ENCODE data around the gene SCD. TPM values are rescaled to one million over a fixed set of nuclear protein-coding genes. Genes with fewer than 3 reads are reported as not detected.

The SCD gene
- total RNA-seq, 2 experiments from 2014 or later, result 271 TPM

DNA sequence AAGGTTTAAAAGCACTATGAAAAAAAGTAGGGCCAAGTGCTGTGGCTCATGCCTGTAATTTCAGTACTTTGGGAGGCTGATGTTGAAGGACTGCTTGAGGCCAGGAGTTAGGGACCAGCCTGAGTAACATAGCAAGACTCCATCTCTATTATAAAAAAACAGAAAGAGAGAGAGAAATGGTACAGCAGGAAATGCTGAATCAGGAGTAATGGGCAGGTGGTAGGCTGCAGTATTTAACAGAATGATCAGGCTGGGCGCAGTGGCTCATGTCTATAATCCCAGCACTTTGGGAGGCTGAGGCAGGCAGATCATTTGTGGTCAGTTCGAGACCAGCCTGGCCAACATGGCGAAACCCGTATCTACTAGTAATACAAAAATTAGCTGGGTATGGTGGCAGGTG, 49.6 kb downstream of the SCD start:
- ATAC-seq (no peak), DNase-seq (no peak)
- Mint-ChIP-seq H3K36me3 (ENCODE audit: low read depth) (no peaks in the 10 kb centered on the region), H3K27me3 (no peaks in the 10 kb centered on the region), H3K4me1 (ENCODE audit: low read depth) (peaks cover 4% of the 10 kb centered on the region), H3K9me3 (no peaks in the 10 kb centered on the region), H3K4me3 (no peak overlapping the region), H3K27ac (no peak overlapping the region)
- TF ChIP-seq, protein P1, sequence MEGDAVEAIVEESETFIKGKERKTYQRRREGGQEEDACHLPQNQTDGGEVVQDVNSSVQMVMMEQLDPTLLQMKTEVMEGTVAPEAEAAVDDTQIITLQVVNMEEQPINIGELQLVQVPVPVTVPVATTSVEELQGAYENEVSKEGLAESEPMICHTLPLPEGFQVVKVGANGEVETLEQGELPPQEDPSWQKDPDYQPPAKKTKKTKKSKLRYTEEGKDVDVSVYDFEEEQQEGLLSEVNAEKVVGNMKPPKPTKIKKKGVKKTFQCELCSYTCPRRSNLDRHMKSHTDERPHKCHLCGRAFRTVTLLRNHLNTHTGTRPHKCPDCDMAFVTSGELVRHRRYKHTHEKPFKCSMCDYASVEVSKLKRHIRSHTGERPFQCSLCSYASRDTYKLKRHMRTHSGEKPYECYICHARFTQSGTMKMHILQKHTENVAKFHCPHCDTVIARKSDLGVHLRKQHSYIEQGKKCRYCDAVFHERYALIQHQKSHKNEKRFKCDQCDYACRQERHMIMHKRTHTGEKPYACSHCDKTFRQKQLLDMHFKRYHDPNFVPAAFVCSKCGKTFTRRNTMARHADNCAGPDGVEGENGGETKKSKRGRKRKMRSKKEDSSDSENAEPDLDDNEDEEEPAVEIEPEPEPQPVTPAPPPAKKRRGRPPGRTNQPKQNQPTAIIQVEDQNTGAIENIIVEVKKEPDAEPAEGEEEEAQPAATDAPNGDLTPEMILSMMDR (IDR thresholded peaks at IDR 0.05), result no peak
- intact Hi-C loops (cut with micrococcal nuclease), result no loop called here
- ChIA-PET CTCF (no interaction called here), POLR2A (no interaction called here)

DNA sequence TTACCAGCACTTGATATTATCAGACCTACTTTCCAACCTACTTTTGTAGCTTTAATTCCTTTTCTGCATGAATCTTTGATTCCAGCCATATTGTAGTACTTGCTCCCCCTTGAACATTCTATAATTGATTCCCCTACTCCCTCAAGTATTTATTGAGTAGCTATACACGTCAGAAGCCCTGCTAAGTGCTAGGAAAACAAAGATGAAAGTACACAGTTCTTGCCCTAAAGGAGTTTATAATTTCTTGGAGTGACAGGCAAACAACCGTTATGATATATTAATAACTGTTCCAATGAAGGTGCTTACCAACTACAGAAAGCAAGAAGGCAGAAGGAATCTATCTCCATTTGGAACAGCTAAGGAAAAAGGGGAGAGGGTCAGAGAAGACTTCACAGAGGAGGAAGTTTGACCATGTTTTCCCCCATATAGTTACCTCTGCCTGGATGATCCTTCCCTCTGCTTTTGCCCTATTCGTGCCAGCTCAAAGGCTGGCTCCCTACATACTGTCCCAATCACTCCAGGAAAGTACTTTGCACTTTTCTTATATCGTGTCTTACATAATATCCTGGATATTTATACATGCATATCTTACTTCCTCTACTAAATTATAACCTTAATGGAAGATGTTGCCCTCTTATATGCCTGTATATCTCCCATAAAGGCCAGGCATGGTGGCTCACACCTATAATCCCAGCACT, 54.7 kb downstream of the SCD start:
- no peaks in the 10 kb centered on the region for H3K36me3 Mint-ChIP-seq (ENCODE audit: low read depth)
- POLR2A ChIA-PET, result no interaction called here
- intact Hi-C loops (cut with micrococcal nuclease), result no loop called here

DNA sequence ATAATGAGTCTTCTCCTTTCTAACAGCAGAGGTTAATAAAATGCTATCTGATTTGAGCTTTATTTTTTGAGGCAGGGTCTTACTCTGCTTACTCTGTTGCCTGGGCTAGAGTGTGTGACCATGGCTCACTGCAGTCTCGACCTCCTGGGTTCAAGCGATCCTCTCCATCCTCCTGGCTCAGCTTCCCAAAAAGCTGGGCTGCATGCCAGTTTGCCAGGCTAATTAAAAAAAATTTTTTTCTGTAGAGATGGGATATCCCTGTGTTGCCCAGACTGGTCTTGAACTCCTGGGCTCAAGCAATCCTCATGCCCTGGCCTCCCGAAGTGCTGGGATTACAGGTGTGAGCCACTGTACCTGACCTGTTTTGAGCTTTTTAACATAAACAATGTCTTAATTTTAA, 56.7 kb downstream of the SCD start:
- H3K27me3 Mint-ChIP-seq, result no peaks in the 10 kb centered on the region
- intact Hi-C loops (cut with micrococcal nuclease), result no loop called here
- CTCF ChIA-PET, result interaction anchor here (1.1 kb wide), 1 partner anchor 9 kb away, joined by 3 read pairs; no protein-coding TSS in a partner anchor
- no peak overlapping the region for H3K4me3 Mint-ChIP-seq
- H3K36me3 Mint-ChIP-seq (ENCODE audit: low read depth), result no peaks in the 10 kb centered on the region
- DNase-seq (no peak), ATAC-seq (no peak)
- TF ChIP-seq, protein P1 (IDR thresholded peaks at IDR 0.05), result no peak
- H3K9me3 Mint-ChIP-seq, result no peaks in the 10 kb centered on the region
- POLR2A ChIA-PET, result no interaction called here
- H3K27ac Mint-ChIP-seq, result no peak overlapping the region
- H3K4me1 Mint-ChIP-seq (ENCODE audit: low read depth), result no peaks in the 10 kb centered on the region

More for the DNA sequence above, 54.7 kb downstream of the SCD start:
- no peak for ATAC-seq
- TF ChIP-seq, protein P1 (IDR thresholded peaks at IDR 0.05), result no peak
- CTCF ChIA-PET, result interaction anchor here (0.9 to 1.3 kb wide), 2 partner anchors 12 to 98 kb away, joined by 3 to 4 read pairs; no protein-coding TSS in a partner anchor
- Mint-ChIP-seq H3K27ac (no peak overlapping the region), H3K27me3 (no peaks in the 10 kb centered on the region), H3K9me3 (no peaks in the 10 kb centered on the region), H3K4me3 (no peak overlapping the region), H3K4me1 (ENCODE audit: low read depth) (no peaks in the 10 kb centered on the region)
- DNase-seq, result no peak

DNA sequence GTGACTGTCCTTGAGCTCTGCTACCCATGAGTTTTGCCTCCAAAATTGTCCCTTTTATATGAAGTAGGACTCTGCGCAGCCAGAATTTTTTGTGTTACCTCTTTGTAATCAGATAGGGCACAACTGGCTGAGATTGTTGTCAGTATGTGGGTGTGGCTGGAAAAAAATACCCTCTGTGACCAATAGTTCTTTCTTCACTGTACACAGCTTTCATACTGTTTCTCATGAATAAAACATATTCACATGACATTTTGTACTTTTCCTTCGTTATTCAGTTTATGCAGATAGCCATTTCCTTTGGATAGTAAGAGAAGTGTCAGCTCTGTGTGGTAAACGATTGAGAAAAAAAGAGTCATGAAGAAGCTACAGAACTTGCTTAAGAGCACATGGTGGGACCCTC, 66.1 kb downstream of the SCD start:
- no peak overlapping the region for H3K27ac Mint-ChIP-seq
- ATAC-seq (no peak), DNase-seq (no peak)
- ChIA-PET CTCF (interaction anchor here (0.8 to 1.6 kb wide), 3 partner anchors 12 to 70 kb away, joined by 3 to 5 read pairs (median 4); no protein-coding TSS in a partner anchor), POLR2A (interaction anchor here (1.4 kb wide), 1 partner anchor 40 kb away, joined by 3 read pairs; no protein-coding TSS in a partner anchor)
- H3K4me1 Mint-ChIP-seq (ENCODE audit: low read depth), result no peaks in the 10 kb centered on the region
- TF ChIP-seq, protein P1 (IDR thresholded peaks at IDR 0.05), result no peak
- intact Hi-C loops (cut with micrococcal nuclease), result no loop called here
- H3K4me3 Mint-ChIP-seq, result no peak overlapping the region
- H3K27me3 Mint-ChIP-seq, result peaks cover 4% of the 10 kb centered on the region
- no peaks in the 10 kb centered on the region for H3K36me3 Mint-ChIP-seq (ENCODE audit: low read depth)
- H3K9me3 Mint-ChIP-seq, result no peaks in the 10 kb centered on the region

Other genes starting within 250 kb of the SCD start
- 10 to 100 TPM; 16.6 to 17.0 TPM for gene ERLIN1, start 161.2 kb upstream of the SCD start, total RNA-seq
- gene CHUK, start 117.6 kb upstream of the SCD start, total RNA-seq, result 10 to 100 TPM; 24.7 to 26.1 TPM
- gene CWF19L1, start 79.6 kb upstream of the SCD start, total RNA-seq, result 10 to 100 TPM; 38.5 to 43.3 TPM
- 10 to 100 TPM; 45.1 to 48.6 TPM for gene BLOC1S2, start 60.6 kb upstream of the SCD start, total RNA-seq
- gene PKD2L1, start 17.0 kb upstream of the SCD start, total RNA-seq, result not detected
- gene WNT8B, start 115.8 kb downstream of the SCD start, total RNA-seq, result under 1 TPM; 0.38 to 0.47 TPM
- 10 to 100 TPM; 34.2 to 40.6 TPM for gene SEC31B, start 172.6 kb downstream of the SCD start, total RNA-seq
- 100 to 1,000 TPM; 365 to 384 TPM for gene NDUFB8, start 182.6 kb downstream of the SCD start, total RNA-seq
- 10 to 100 TPM; 35.3 to 36.5 TPM for gene HIF1AN, start 188.7 kb downstream of the SCD start, total RNA-seq

Measured in activated CD8-positive, alpha-beta T cell treated with anti-CD3 and anti-CD28 coated beads for 36 hours (primary cell).